ENCODE measurements around the gene HES4.

Gene HES4

DNA sequence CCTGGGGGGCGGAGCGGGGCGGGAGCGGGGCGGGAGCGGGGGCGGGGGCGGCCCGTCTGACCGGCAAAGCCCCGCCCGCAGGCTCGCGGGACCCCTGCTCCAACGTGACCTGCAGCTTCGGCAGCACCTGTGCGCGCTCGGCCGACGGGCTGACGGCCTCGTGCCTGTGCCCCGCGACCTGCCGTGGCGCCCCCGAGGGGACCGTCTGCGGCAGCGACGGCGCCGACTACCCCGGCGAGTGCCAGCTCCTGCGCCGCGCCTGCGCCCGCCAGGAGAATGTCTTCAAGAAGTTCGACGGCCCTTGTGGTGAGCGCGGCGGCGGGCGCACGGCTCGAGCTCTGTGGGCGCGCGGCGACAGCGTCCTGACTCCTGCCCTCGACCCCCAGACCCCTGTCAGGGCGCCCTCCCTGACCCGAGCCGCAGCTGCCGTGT, 41.2 kb upstream of the HES4 start:
- DNase-seq (ENCODE audit: low spot score), result no peak
- CTCF ChIA-PET, result interaction anchor here (1.1 to 2.1 kb wide), 3 partner anchors 16 to 39 kb away, joined by 5 to 7 read pairs (median 6); no protein-coding TSS in a partner anchor
- POLR2A ChIA-PET (ENCODE audit: low non-redundant PET), result no interaction called here
- peak overlapping the region; percentile 28; the same call in 1 of the 2 replicates for H3K27ac ChIP-seq
- TF ChIP-seq, protein P1, sequence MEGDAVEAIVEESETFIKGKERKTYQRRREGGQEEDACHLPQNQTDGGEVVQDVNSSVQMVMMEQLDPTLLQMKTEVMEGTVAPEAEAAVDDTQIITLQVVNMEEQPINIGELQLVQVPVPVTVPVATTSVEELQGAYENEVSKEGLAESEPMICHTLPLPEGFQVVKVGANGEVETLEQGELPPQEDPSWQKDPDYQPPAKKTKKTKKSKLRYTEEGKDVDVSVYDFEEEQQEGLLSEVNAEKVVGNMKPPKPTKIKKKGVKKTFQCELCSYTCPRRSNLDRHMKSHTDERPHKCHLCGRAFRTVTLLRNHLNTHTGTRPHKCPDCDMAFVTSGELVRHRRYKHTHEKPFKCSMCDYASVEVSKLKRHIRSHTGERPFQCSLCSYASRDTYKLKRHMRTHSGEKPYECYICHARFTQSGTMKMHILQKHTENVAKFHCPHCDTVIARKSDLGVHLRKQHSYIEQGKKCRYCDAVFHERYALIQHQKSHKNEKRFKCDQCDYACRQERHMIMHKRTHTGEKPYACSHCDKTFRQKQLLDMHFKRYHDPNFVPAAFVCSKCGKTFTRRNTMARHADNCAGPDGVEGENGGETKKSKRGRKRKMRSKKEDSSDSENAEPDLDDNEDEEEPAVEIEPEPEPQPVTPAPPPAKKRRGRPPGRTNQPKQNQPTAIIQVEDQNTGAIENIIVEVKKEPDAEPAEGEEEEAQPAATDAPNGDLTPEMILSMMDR (conservative IDR thresholded peaks at IDR 0.05; ENCODE audit: low read depth), result no peak

DNA sequence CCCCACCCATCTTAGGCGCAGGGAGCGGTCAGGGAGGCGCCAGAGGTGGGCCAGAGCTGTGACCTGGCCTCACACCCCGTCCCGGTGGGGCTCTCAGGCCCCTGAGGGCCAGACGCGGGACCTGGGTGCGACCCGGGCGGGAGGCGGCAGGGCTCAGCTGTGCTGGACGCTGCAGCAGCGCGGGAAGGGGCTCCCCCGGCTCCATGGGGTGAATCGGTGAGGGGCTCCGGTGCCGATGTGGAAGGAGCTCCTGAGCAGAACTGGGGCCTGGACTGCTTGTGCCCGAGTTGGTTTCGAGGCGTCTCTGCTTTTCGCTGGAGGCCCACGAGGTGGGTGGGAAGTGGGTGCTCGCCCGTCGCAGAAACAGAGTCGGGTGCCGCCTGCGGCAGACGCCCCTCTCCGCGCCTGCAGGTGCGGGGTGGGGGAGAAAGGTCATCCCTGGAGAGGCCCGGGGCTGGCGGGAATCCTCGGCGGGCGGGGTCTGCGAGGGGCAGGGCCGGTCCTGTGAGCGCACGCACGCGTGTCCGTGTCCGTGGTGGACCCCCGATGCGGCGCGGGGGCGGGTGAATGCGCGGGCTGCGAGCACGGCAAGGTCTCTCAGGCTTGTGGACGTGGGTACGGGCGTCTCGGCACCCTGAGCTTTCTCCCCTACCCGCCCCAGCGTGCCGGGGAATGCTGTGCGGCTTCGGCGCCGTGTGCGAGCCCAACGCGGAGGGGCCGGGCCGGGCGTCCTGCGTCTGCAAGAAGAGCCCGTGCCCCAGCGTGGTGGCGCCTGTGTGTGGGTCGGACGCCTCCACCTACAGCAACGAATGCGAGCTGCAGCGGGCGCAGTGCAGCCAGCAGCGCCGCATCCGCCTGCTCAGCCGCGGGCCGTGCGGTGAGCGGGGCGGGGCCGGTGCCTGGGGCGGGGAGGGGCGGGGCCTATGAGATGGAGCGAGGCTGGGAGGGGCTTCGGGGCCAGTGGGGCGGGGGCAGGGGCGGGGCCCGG, 40.4 kb upstream of the HES4 start:
- TF ChIP-seq, protein P1 (conservative IDR thresholded peaks at IDR 0.05; ENCODE audit: low read depth), result peak; percentile 15; the same call in 1 of the 2 replicates
- DNase-seq (ENCODE audit: low spot score), result peak; percentile 91
- H3K27ac ChIP-seq, result peak overlapping the region; percentile 81
- ChIA-PET POLR2A (ENCODE audit: low non-redundant PET) (interaction anchor here (0.9 kb wide), 1 partner anchor 27 kb away, joined by 3 read pairs; no protein-coding TSS in a partner anchor), CTCF (interaction anchor here (0.7 to 2.1 kb wide), 6 partner anchors 15 to 48 kb away, joined by 3 to 8 read pairs (median 6); no protein-coding TSS in a partner anchor)

- ChIA-PET CTCF (interaction anchor here (0.7 to 2.1 kb wide), 7 partner anchors 14 to 47 kb away, joined by 3 to 8 read pairs (median 6); no protein-coding TSS in a partner anchor), POLR2A (ENCODE audit: low non-redundant PET) (no interaction called here)
- TF ChIP-seq, protein P1 (conservative IDR thresholded peaks at IDR 0.05; ENCODE audit: low read depth), result no peak
- H3K27ac ChIP-seq, result peak overlapping the region; percentile 81
- DNase-seq (ENCODE audit: low spot score), result no peak
Observed at GRCh38 chr1:1039145-1039910, 39.4 kb upstream of the HES4 start.

GRCh38 chr1:1038694-1039093, 38.8 kb upstream of the HES4 start:
- POLR2A ChIA-PET (ENCODE audit: low non-redundant PET), result no interaction called here
- TF ChIP-seq, protein P1 (conservative IDR thresholded peaks at IDR 0.05; ENCODE audit: low read depth), result no peak
- H3K27ac ChIP-seq, result peak overlapping the region; percentile 81

DNA sequence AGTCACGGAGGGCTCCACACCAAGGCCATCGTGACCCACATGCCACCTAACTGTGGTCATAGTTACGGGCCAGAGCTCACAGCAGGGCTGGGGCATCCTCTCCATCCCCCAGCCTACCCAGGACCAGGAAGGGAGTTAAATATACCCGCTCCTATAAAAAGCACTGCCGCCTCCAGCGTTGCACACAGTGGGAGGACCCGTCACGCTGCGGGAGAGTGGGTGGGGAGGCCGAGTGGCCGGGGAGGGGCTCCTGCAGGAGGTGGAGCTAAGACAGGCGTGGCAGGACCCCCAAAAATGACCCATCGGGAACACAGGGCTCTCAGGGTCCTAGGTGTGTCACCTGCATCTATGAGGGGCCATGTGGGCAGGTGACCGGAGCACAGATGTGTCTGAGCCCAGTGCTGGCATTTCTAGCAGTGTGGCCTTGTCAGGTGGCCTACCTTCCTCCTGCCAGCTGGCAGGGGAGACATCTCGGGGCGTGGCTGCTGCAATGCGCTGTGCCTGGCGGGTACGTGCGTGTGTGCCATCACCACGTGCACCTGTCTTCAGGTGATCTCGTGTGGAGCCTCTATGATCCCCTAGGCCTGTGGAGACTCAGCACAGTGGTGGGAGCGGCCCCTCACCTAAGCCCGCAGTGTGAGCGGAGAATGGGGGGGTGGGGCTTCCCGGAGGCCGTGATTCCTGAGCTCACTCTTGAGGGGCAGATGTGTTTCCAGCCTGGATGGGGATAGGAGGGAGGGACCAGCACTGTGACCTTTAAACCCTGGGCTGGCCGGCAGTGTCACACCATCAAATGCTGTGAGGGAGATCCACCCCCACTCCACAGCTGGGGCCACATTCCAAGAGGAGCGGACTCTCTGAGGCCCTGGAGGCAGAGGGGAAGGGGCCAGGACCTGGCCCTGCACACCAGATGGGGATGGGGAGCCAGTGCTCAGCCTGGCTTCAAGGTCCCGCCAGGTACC, 37.8 kb upstream of the HES4 start:
- ChIA-PET CTCF (no interaction called here), POLR2A (ENCODE audit: low non-redundant PET) (no interaction called here)
- TF ChIP-seq, protein P1 (conservative IDR thresholded peaks at IDR 0.05; ENCODE audit: low read depth), result no peak
- H3K27ac ChIP-seq, result peak overlapping the region; percentile 81
- no peak for DNase-seq (ENCODE audit: low spot score)

More at GRCh38 chr1:1038694-1039093, 38.8 kb upstream of the HES4 start:
- no peak for DNase-seq (ENCODE audit: low spot score)
- CTCF ChIA-PET, result interaction anchor here (0.9 to 1.2 kb wide), 2 partner anchors 20 to 26 kb away, joined by 3 to 7 read pairs; no protein-coding TSS in a partner anchor
